Activated gamma-delta T cell treated with Interleukin-2 at 50 U/mL for 16 hours (primary cell): ENCODE data around the gene CMIP.
A peak's percentile ranks its signal among the peaks of the same experiment; 100 is the strongest.
"Not testable (repeated sequence)": the region's sequence is repeated elsewhere in the genome, so short reads cannot be mapped to it uniquely, and the experiment has no call there.

Experiments
- DNase-seq: peaks from one replicate; pipeline ENCODE4 v3.0.0-alpha.2; 2020

CMIP gene

GRCh38 chr16:81520151-81520470, 75.5 kb downstream of the CMIP start:
- no peak for DNase-seq

GRCh38 chr16:81520560-81521135, 76.0 kb downstream of the CMIP start:
- no peak for DNase-seq

- DNase-seq, result peak; percentile 90
Measured at GRCh38 chr16:81521141-81521626, 76.6 kb downstream of the CMIP start.

- DNase-seq, result peak; percentile 29
Measured at GRCh38 chr16:81522108-81522701, 77.6 kb downstream of the CMIP start.

GRCh38 chr16:81522851-81523250, 78.2 kb downstream of the CMIP start:
- peak; percentile 23 for DNase-seq

GRCh38 chr16:81523387-81524115, 78.9 kb downstream of the CMIP start:
- peak; percentile 44 for DNase-seq

- DNase-seq, result peak; percentile 74
Measured at GRCh38 chr16:81524382-81524781, 79.8 kb downstream of the CMIP start.

GRCh38 chr16:81524885-81525284, 80.3 kb downstream of the CMIP start:
- DNase-seq, result not testable (repeated sequence)

GRCh38 chr16:81526199-81526598, 81.6 kb downstream of the CMIP start:
- no peak for DNase-seq

- peak; percentile 33 for DNase-seq
Measured at GRCh38 chr16:81526935-81527334, 82.3 kb downstream of the CMIP start.

GRCh38 chr16:81527477-81528178, 83.0 kb downstream of the CMIP start:
- no peak for DNase-seq

GRCh38 chr16:81528256-81528655, 83.6 kb downstream of the CMIP start:
- no peak for DNase-seq

- no peak for DNase-seq
Measured at GRCh38 chr16:81530296-81530721, 85.7 kb downstream of the CMIP start.

GRCh38 chr16:81530814-81531213, 86.2 kb downstream of the CMIP start:
- no peak for DNase-seq

- DNase-seq, result no peak
Measured at GRCh38 chr16:81531419-81531821, 86.8 kb downstream of the CMIP start.

GRCh38 chr16:81532491-81533174, 88.0 kb downstream of the CMIP start:
- no peak for DNase-seq

- DNase-seq, result no peak
Measured at GRCh38 chr16:81533175-81533507, 88.5 kb downstream of the CMIP start.

- DNase-seq, result no peak
Measured at GRCh38 chr16:81535679-81536360, 91.2 kb downstream of the CMIP start.

- no peak for DNase-seq
Measured at GRCh38 chr16:81536648-81537047, 92.0 kb downstream of the CMIP start.

- DNase-seq, result no peak
Measured at GRCh38 chr16:81537721-81538561, 93.3 kb downstream of the CMIP start.

GRCh38 chr16:81539009-81539758, 94.6 kb downstream of the CMIP start:
- no peak for DNase-seq
